SK-N-SH treated with all-trans-retinoic acid at 6 μM for 48 hours (cell line): ENCODE data around the gene ALDH18A1.
"Not testable (repeated sequence)": the region's sequence is repeated elsewhere in the genome, so short reads cannot be mapped to it uniquely, and the experiment has no call there.

Experiments used
- ATAC-seq: fragments of 200-7000 bp; cut with Tn5 transposase; 3 replicates; pipeline ENCODE4 v1.9.1; 2020; ENCODE audit warnings: mild to moderate bottlenecking, moderate library complexity
- BACH2 ChIP-seq: fragments of 250-450 bp; sonication (Bioruptor Pico); IDR thresholded peaks from 2 replicates; pipeline ENCODE4 v1.9.0; 2021; ENCODE audit warnings: mild to moderate bottlenecking, borderline replicate concordance
- ESRRG ChIP-seq: fragments of 250-450 bp; sonication (Bioruptor Pico); IDR thresholded peaks from 2 replicates; pipeline ENCODE4 v1.6.1; 2021; ENCODE audit warnings: mild to moderate bottlenecking
- GLIS3 ChIP-seq: fragments of 250-450 bp; sonication (Bioruptor Pico); IDR thresholded peaks from 2 replicates; pipeline ENCODE4 v1.5.0; 2020; ENCODE audit warnings: mild to moderate bottlenecking, moderate library complexity
- ISL1 ChIP-seq: fragments of 250-450 bp; sonication (Bioruptor Pico); IDR thresholded peaks from 2 replicates; pipeline ENCODE4 v2.1.2; 2022; ENCODE audit warnings: mild to moderate bottlenecking, moderate library complexity
- OSR1 ChIP-seq: fragments of 250-450 bp; sonication (Bioruptor Pico); IDR thresholded peaks from 2 replicates; pipeline ENCODE4 v1.8.0; 2022; ENCODE audit warnings: moderate library complexity, mild to moderate bottlenecking, inconsistent platforms
- PPARA ChIP-seq: fragments of 250-450 bp; sonication (Bioruptor Pico); IDR thresholded peaks from 2 replicates; pipeline ENCODE4 v1.5.0; 2020; ENCODE audit warnings: mild to moderate bottlenecking, borderline replicate concordance
- RARB ChIP-seq: fragments of 250-450 bp; sonication (Bioruptor Pico); IDR thresholded peaks from 2 replicates; pipeline ENCODE4 v1.8.0; 2021; ENCODE audit warnings: mild to moderate bottlenecking, moderate library complexity
- SNAI2 ChIP-seq: fragments of 250-450 bp; sonication (Bioruptor Pico); IDR thresholded peaks from 2 replicates; pipeline ENCODE4 v1.5.0; 2020; ENCODE audit warnings: mild to moderate bottlenecking, moderate library complexity
- TCF4 ChIP-seq: fragments of 250-450 bp; sonication (Bioruptor Pico); IDR thresholded peaks from 2 replicates; pipeline ENCODE4 v1.8.0; 2021; ENCODE audit warnings: mild to moderate bottlenecking, moderate library complexity, borderline replicate concordance
- TOX ChIP-seq: fragments of 250-450 bp; sonication (Bioruptor Pico); IDR thresholded peaks from 2 replicates; pipeline ENCODE4 v1.8.0; 2021; ENCODE audit warnings: mild to moderate bottlenecking, moderate library complexity, borderline replicate concordance
- ZFP3 ChIP-seq: fragments of 250-450 bp; sonication (Bioruptor Pico); IDR thresholded peaks from 2 replicates; pipeline ENCODE4 v1.5.0; 2020; ENCODE audit warnings: mild to moderate bottlenecking, moderate library complexity
- ZFP30 ChIP-seq: fragments of 450-650 bp; formaldehyde crosslinking; IDR thresholded peaks from 2 replicates; pipeline ENCODE4 v1.5.0; 2022; ENCODE audit warnings: mild to moderate bottlenecking, moderate library complexity
- ZNF565 ChIP-seq: fragments of 450-650 bp; formaldehyde crosslinking; conservative IDR thresholded peaks from 2 replicates; pipeline ENCODE4 v1.5.0; 2020; ENCODE audit warnings: low read depth, mild to moderate bottlenecking, moderate library complexity
- ZNF70 ChIP-seq: fragments of 450-650 bp; formaldehyde crosslinking; IDR thresholded peaks from 2 replicates; pipeline ENCODE4 v1.5.0; 2020; ENCODE audit warnings: mild to moderate bottlenecking, moderate library complexity
- ZNF8 ChIP-seq: fragments of 450-650 bp; formaldehyde crosslinking; IDR thresholded peaks from 2 replicates; pipeline ENCODE4 v1.5.0; 2020; ENCODE audit warnings: mild to moderate bottlenecking, moderate library complexity
- TF ChIP-seq, protein P1 (sequence below): fragments of 250-450 bp; sonication (Bioruptor Pico); IDR thresholded peaks from 2 replicates; pipeline ENCODE4 v1.5.0; 2020; ENCODE audit warnings: mild to moderate bottlenecking, moderate library complexity
- TF ChIP-seq, protein P2 (sequence below): fragments of 250-450 bp; sonication (Bioruptor Pico); IDR thresholded peaks from 2 replicates; pipeline ENCODE4 v1.5.1; 2021; ENCODE audit warnings: mild to moderate bottlenecking, moderate library complexity
- TF ChIP-seq, protein P3 (sequence below): fragments of 250-450 bp; sonication (Bioruptor Pico); IDR thresholded peaks from 2 replicates; pipeline ENCODE4 v1.8.0; 2021; ENCODE audit warnings: low read depth, mild to moderate bottlenecking, moderate library complexity, borderline replicate concordance
- TF ChIP-seq, protein P4 (sequence below): fragments of 250-450 bp; sonication (Bioruptor Pico); IDR thresholded peaks from 2 replicates; pipeline ENCODE4 v1.8.0; 2020; ENCODE audit warnings: mild to moderate bottlenecking, moderate library complexity, borderline replicate concordance
- TF ChIP-seq, protein P5 (sequence below): fragments of 250-450 bp; sonication (Bioruptor Pico); IDR thresholded peaks from 2 replicates; pipeline ENCODE4 v1.5.1; 2020; ENCODE audit warnings: low read depth, mild to moderate bottlenecking, moderate library complexity

Gene ALDH18A1

DNA sequence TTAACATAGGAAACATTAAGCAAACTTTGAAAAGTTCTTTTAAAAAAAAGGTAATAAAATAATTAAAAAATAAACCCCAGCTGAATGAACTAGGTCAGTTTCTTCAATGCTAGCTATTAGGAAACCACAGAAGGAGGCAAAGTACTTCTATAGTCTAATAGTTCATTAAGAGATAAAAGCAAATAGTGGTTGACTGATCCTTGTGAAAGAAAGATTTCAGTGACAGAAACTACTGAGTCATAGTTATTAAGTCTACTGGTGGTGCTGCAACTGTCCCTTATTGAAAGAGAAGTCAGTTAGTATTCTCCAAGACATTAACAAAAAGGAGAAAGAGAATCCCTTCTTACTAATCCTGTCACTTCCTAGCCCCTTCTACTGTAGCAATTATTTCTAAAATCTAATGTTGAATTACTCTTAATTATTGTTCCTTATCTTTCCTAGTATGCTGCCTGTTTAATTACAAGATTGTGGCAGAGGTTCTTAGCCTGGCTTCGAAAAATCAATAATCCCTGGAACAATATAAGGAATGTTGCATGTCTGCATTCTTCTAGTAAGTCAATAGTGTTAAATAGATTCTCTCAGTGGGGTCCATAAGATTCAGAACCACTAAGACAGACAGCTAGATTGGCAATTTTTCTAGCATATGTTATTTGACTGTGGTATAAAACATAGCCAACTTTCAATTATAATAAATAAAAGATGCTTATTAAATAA is 19.0 kb upstream of the ALDH18A1 start:
- ATAC-seq, result no peak
- TF ChIP-seq ZNF8 (CRISPR knock-in tag) (no peak), ISL1 (CRISPR knock-in tag) (no peak), GLIS3 (CRISPR knock-in tag) (no peak), ZNF565 (CRISPR knock-in tag) (no peak), SNAI2 (CRISPR knock-in tag) (no peak), OSR1 (CRISPR knock-in tag) (no peak), BACH2 (CRISPR knock-in tag) (no peak), TOX (CRISPR knock-in tag) (no peak), ZFP3 (CRISPR knock-in tag) (no peak), PPARA (no peak), ZFP30 (no peak)
- TF ChIP-seq, protein P1, sequence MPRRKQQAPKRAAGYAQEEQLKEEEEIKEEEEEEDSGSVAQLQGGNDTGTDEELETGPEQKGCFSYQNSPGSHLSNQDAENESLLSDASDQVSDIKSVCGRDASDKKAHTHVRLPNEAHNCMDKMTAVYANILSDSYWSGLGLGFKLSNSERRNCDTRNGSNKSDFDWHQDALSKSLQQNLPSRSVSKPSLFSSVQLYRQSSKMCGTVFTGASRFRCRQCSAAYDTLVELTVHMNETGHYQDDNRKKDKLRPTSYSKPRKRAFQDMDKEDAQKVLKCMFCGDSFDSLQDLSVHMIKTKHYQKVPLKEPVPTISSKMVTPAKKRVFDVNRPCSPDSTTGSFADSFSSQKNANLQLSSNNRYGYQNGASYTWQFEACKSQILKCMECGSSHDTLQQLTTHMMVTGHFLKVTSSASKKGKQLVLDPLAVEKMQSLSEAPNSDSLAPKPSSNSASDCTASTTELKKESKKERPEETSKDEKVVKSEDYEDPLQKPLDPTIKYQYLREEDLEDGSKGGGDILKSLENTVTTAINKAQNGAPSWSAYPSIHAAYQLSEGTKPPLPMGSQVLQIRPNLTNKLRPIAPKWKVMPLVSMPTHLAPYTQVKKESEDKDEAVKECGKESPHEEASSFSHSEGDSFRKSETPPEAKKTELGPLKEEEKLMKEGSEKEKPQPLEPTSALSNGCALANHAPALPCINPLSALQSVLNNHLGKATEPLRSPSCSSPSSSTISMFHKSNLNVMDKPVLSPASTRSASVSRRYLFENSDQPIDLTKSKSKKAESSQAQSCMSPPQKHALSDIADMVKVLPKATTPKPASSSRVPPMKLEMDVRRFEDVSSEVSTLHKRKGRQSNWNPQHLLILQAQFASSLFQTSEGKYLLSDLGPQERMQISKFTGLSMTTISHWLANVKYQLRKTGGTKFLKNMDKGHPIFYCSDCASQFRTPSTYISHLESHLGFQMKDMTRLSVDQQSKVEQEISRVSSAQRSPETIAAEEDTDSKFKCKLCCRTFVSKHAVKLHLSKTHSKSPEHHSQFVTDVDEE (CRISPR knock-in tag), result no peak
- TF ChIP-seq, protein P2, sequence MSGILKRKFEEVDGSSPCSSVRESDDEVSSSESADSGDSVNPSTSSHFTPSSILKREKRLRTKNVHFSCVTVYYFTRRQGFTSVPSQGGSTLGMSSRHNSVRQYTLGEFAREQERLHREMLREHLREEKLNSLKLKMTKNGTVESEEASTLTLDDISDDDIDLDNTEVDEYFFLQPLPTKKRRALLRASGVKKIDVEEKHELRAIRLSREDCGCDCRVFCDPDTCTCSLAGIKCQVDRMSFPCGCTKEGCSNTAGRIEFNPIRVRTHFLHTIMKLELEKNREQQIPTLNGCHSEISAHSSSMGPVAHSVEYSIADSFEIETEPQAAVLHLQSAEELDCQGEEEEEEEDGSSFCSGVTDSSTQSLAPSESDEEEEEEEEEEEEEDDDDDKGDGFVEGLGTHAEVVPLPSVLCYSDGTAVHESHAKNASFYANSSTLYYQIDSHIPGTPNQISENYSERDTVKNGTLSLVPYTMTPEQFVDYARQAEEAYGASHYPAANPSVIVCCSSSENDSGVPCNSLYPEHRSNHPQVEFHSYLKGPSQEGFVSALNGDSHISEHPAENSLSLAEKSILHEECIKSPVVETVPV (CRISPR knock-in tag), result no peak
- TF ChIP-seq, protein P3, sequence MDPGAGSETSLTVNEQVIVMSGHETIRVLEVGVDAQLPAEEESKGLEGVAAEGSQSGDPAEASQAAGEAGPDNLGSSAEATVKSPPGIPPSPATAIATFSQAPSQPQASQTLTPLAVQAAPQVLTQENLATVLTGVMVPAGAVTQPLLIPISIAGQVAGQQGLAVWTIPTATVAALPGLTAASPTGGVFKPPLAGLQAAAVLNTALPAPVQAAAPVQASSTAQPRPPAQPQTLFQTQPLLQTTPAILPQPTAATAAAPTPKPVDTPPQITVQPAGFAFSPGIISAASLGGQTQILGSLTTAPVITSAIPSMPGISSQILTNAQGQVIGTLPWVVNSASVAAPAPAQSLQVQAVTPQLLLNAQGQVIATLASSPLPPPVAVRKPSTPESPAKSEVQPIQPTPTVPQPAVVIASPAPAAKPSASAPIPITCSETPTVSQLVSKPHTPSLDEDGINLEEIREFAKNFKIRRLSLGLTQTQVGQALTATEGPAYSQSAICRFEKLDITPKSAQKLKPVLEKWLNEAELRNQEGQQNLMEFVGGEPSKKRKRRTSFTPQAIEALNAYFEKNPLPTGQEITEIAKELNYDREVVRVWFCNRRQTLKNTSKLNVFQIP, result no peak

DNA sequence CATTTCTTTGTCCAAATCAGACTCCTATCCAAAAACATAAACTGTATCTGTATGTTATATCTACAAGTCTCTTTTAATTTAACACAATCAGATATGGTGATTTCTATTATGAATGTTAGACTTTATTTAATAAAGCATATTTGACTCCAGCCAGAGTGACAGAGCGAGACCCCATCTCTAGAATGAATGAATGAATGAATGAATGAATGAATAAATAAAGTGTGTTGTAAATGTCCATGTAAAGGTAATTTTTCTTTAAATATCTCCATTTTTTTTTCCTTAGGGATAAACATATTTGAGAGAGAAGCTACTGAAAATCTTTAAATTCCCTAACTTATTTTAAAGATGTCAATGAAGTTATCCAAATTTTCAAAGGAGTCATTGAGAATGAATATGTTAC is 18.1 kb upstream of the ALDH18A1 start:
- TF ChIP-seq, protein P4, sequence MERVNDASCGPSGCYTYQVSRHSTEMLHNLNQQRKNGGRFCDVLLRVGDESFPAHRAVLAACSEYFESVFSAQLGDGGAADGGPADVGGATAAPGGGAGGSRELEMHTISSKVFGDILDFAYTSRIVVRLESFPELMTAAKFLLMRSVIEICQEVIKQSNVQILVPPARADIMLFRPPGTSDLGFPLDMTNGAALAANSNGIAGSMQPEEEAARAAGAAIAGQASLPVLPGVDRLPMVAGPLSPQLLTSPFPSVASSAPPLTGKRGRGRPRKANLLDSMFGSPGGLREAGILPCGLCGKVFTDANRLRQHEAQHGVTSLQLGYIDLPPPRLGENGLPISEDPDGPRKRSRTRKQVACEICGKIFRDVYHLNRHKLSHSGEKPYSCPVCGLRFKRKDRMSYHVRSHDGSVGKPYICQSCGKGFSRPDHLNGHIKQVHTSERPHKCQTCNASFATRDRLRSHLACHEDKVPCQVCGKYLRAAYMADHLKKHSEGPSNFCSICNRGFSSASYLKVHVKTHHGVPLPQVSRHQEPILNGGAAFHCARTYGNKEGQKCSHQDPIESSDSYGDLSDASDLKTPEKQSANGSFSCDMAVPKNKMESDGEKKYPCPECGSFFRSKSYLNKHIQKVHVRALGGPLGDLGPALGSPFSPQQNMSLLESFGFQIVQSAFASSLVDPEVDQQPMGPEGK (CRISPR knock-in tag), result no peak
- no peak for TF ChIP-seq ISL1 (CRISPR knock-in tag)
- TF ChIP-seq ESRRG (CRISPR knock-in tag), result no peak
- no peak for TF ChIP-seq TOX (CRISPR knock-in tag)
- no peak for TF ChIP-seq BACH2 (CRISPR knock-in tag)
- no peak for TF ChIP-seq ZNF8 (CRISPR knock-in tag)
- no peak for ATAC-seq

DNA sequence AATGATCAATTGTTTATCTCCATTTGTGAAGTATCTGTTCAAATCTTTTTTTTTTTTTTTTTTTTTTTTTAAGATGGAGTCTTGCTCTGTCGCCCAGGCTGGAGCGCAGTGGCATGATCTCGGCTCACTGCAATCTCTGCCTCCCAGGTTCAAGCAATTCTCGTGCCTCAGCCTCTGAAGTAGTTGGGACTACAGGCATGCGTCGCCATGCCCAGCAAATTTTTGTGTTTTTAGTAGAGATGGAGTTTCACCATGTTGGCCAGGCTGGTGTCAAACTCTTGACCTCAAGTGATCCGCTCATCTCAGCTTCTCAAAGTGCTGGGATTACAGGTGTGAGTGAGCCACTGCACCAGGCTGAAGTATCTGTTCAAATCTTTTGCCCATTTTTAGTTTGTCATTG is 16.1 kb upstream of the ALDH18A1 start:
- ATAC-seq, result not testable (repeated sequence)

DNA sequence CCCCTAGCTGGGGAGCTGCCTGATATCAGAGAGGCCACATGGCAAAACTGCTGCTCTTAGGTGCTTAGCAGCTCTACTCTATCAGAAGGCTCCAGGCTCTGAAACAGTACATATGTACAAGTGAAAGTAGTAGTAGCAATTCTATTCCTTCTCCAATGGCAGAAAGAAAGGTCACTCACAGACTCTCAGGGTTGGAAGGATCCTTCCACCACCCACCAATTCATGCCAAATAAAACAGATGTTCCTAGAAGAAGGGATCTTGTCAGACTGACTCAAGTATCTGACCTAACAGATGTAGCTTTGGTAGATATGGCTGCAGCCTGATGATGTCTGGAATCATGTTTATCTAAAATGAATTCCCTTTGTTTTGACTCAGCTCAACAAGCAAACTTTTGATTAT is 8.0 kb upstream of the ALDH18A1 start:
- TF ChIP-seq GLIS3 (CRISPR knock-in tag) (no peak), BACH2 (CRISPR knock-in tag) (no peak), PPARA (no peak), SNAI2 (CRISPR knock-in tag) (no peak), ZFP30 (no peak), ZNF70 (no peak), ZFP3 (CRISPR knock-in tag) (no peak), TCF4 (CRISPR knock-in tag) (no peak), TOX (CRISPR knock-in tag) (no peak), RARB (CRISPR knock-in tag) (no peak)
- TF ChIP-seq, protein P5, sequence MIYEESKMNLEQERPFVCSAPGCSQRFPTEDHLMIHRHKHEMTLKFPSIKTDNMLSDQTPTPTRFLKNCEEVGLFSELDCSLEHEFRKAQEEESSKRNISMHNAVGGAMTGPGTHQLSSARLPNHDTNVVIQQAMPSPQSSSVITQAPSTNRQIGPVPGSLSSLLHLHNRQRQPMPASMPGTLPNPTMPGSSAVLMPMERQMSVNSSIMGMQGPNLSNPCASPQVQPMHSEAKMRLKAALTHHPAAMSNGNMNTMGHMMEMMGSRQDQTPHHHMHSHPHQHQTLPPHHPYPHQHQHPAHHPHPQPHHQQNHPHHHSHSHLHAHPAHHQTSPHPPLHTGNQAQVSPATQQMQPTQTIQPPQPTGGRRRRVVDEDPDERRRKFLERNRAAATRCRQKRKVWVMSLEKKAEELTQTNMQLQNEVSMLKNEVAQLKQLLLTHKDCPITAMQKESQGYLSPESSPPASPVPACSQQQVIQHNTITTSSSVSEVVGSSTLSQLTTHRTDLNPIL, result no peak
- TF ChIP-seq, protein P2 (CRISPR knock-in tag), result no peak
- ATAC-seq, result no peak
